ES-I3 (cell line): ENCODE results near the gene CR2.
A peak's percentile ranks its signal among the peaks of the same experiment; 100 is the strongest.
"Not testable (repeated sequence)": the region's sequence is repeated elsewhere in the genome, so short reads cannot be mapped to it uniquely, and the experiment has no call there.

ENCODE experiments used
- H3K36me3 ChIP-seq: 2 replicates; pipeline ENCODE4 v1.6.1; 2013; ENCODE audit warnings: mild to moderate bottlenecking, low read length, control low read depth, moderate library complexity; ENCODE audit not compliant: insufficient read depth
- H3K4me1 ChIP-seq: 2 replicates; pipeline ENCODE4 v1.6.1; 2013; ENCODE audit warnings: mild to moderate bottlenecking, control low read depth, low read length; ENCODE audit not compliant: insufficient read depth
- H3K9ac ChIP-seq: 2 replicates; pipeline ENCODE4 v1.6.1; 2013; ENCODE audit warnings: low read depth, mild to moderate bottlenecking, low read length, moderate library complexity
- H3K9me3 ChIP-seq: 2 replicates; pipeline ENCODE4 v1.6.1; 2013; ENCODE audit warnings: mild to moderate bottlenecking, low read length, moderate library complexity; ENCODE audit not compliant: control insufficient read depth, insufficient read depth

CR2 gene

GRCh38 chr1:207463571-207463970 lies 9.4 kb downstream of the CR2 start:
- H3K9me3 ChIP-seq = no peaks in the 10 kb centered on the region
- no peak overlapping the region for H3K9ac ChIP-seq
- H3K4me1 ChIP-seq = no peaks in the 10 kb centered on the region; the same call in 1 of the 2 replicates
- no peaks in the 10 kb centered on the region for H3K36me3 ChIP-seq

- no peaks in the 10 kb centered on the region for H3K36me3 ChIP-seq
- H3K9me3 ChIP-seq = no peaks in the 10 kb centered on the region
- no peaks in the 10 kb centered on the region for H3K4me1 ChIP-seq
- H3K9ac ChIP-seq = no peak overlapping the region
Measured at GRCh38 chr1:207470927-207471326, 16.8 kb downstream of the CR2 start.

GRCh38 chr1:207474210-207474609 lies 20.1 kb downstream of the CR2 start:
- H3K4me1 ChIP-seq = no peaks in the 10 kb centered on the region
- no peaks in the 10 kb centered on the region for H3K36me3 ChIP-seq
- H3K9me3 ChIP-seq = no peaks in the 10 kb centered on the region
- H3K9ac ChIP-seq = no peak overlapping the region

GRCh38 chr1:207486198-207486597 lies 32.1 kb downstream of the CR2 start:
- H3K9me3 ChIP-seq = no peaks in the 10 kb centered on the region
- no peak overlapping the region for H3K9ac ChIP-seq
- H3K36me3 ChIP-seq = no peaks in the 10 kb centered on the region
- no peaks in the 10 kb centered on the region for H3K4me1 ChIP-seq

- Histone ChIP-seq H3K9ac (no peak overlapping the region), H3K9me3 (no peaks in the 10 kb centered on the region), H3K36me3 (no peaks in the 10 kb centered on the region), H3K4me1 (no peaks in the 10 kb centered on the region)
Measured at GRCh38 chr1:207487636-207488035, 33.5 kb downstream of the CR2 start.

- H3K9me3 ChIP-seq = no peaks in the 10 kb centered on the region
- H3K36me3 ChIP-seq = no peaks in the 10 kb centered on the region
- H3K4me1 ChIP-seq = no peaks in the 10 kb centered on the region
- H3K9ac ChIP-seq = no peak overlapping the region
Measured at GRCh38 chr1:207493212-207493611, 39.1 kb downstream of the CR2 start.

- H3K36me3 ChIP-seq = no peaks in the 10 kb centered on the region
- no peaks in the 10 kb centered on the region for H3K4me1 ChIP-seq
- H3K9me3 ChIP-seq = no peaks in the 10 kb centered on the region
- H3K9ac ChIP-seq = no peak overlapping the region
Measured at GRCh38 chr1:207494171-207494570, 40.0 kb downstream of the CR2 start.

- not testable (repeated sequence) for H3K36me3 ChIP-seq, H3K4me1 ChIP-seq, H3K9me3 ChIP-seq
- peak overlapping the region; percentile 56; the same call in 1 of the 2 replicates for H3K9ac ChIP-seq
Measured at GRCh38 chr1:207495281-207495680, 41.2 kb downstream of the CR2 start.

- peak within 1 kb of the TSS; percentile 56 for H3K9ac ChIP-seq
- no peaks in the 10 kb centered on the region for H3K9me3 ChIP-seq
- no peaks in the 10 kb centered on the region for H3K36me3 ChIP-seq
- no peaks in the 10 kb centered on the region for H3K4me1 ChIP-seq
Measured at GRCh38 chr1:207495801-207496792, 42.0 kb downstream of the CR2 start, which contains the start of gene CR1. Gene CR1, plus strand, starts transcription at chr1:207496157. Its CDS starts 111 bp downstream, at chr1:207496268.

GRCh38 chr1:207497941-207498340 lies 43.8 kb downstream of the CR2 start:
- no peaks in the 10 kb centered on the region for H3K4me1 ChIP-seq
- no peaks in the 10 kb centered on the region for H3K36me3 ChIP-seq

GRCh38 chr1:207499573-207499972 lies 45.4 kb downstream of the CR2 start:
- no peaks in the 10 kb centered on the region for H3K9me3 ChIP-seq
- H3K4me1 ChIP-seq = no peaks in the 10 kb centered on the region
- no peak overlapping the region for H3K9ac ChIP-seq
- no peaks in the 10 kb centered on the region for H3K36me3 ChIP-seq

More at GRCh38 chr1:207497941-207498340, 43.8 kb downstream of the CR2 start:
- Histone ChIP-seq H3K9me3 (no peaks in the 10 kb centered on the region), H3K9ac (no peak overlapping the region)

GRCh38 chr1:207500306-207500705 lies 46.2 kb downstream of the CR2 start:
- no peak overlapping the region for H3K9ac ChIP-seq
- H3K4me1 ChIP-seq = no peaks in the 10 kb centered on the region
- no peaks in the 10 kb centered on the region for H3K9me3 ChIP-seq
- H3K36me3 ChIP-seq = no peaks in the 10 kb centered on the region

- H3K36me3 ChIP-seq = no peaks in the 10 kb centered on the region
- no peak overlapping the region for H3K9ac ChIP-seq
- H3K9me3 ChIP-seq = no peaks in the 10 kb centered on the region
- H3K4me1 ChIP-seq = no peaks in the 10 kb centered on the region
Measured at GRCh38 chr1:207501071-207501470, 46.9 kb downstream of the CR2 start.

GRCh38 chr1:207502726-207503125 lies 48.6 kb downstream of the CR2 start:
- Histone ChIP-seq H3K9ac (no peak overlapping the region), H3K36me3 (no peaks in the 10 kb centered on the region), H3K4me1 (no peaks in the 10 kb centered on the region), H3K9me3 (no peaks in the 10 kb centered on the region)

GRCh38 chr1:207503950-207504349 lies 49.8 kb downstream of the CR2 start:
- no peak overlapping the region for H3K9ac ChIP-seq
- no peaks in the 10 kb centered on the region for H3K36me3 ChIP-seq
- no peaks in the 10 kb centered on the region for H3K4me1 ChIP-seq
- no peaks in the 10 kb centered on the region for H3K9me3 ChIP-seq
